NCI-H1436 treated with DMSO at 0.1 percent for 48 hours (cell line): Measurements from ENCODE around the gene ERC2.
"Not testable (repeated sequence)": the region's sequence is repeated elsewhere in the genome, so short reads cannot be mapped to it uniquely, and the experiment has no call there.

Source experiments
- DNase-seq: peaks from one replicate; lab custom pipeline; 2025; lab: John Stamatoyannopoulos, UW

The ERC2 gene

DNA sequence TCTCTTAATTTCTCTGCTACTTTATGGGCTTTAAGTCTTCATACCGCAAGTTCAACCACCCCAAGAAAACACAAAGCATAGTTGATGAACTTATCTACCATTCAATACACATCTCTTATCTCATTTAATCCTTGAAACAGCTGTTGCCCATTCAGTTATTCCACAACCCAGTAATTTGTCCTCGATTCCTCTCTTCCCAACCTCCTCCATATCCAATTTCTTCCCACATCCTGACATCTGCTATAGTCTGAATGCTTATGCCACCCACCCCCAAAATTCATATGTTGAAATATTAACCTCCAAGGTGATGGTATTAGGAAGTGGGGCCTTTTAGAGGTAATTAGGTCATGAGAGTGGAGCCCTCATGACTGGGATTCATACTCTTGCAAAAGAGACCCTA lies 345.4 kb downstream of the ERC2 start:
- DNase-seq, result no peak

DNA sequence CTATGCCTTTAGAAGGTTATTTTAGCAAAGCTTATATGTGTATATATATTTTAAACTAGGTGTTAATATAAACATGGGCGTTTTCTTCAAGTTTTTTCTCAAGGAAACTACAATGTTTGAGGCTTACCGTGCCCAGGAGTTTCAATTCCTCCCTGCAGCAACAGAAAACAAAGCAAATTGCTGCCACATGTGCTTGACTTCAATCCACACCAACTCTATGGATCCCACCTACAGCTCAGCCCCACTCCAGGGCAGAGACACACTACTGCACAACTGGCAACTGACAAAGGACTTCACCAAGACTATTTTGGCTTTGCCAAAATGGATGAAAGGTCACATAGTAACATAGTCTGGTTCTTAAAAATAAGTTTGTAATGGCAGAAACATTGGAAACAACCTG lies 346.6 kb downstream of the ERC2 start:
- no peak for DNase-seq

DNA sequence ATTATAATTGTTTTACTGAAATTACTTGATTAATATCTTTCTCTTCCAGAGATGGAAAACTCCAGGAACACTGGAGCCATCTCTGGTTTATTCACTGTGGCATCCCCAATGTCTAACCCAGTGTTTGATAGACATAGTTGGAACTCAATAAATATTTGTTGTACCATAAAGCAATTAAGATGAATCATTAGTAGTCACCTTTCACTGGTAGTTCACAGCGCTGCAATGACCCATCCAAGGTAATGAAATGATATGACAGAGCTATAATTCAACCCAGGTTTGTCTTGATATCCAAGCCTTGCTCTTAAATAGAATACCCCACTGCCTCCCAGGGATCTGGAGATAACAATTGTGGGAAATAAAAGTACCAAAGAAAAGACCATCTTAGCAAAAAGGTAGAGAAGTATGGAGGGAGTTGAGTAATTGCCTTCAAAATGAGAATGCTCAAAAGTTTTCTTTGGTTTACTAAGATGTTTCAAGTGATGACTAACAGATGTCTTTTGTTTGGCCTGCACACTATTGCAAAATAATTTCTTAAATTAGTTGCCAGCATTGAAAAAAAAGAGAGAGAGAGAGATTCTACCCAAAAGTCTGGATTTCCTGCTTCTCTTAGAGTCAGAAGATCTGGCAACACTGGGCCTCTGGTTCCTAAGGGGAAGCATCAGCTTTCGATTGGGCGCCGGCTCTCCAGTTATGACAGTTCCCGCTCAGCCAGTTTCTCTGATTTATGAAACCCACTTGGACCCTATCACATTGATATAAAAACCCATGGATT lies 348.5 kb downstream of the ERC2 start:
- no peak for DNase-seq

DNA sequence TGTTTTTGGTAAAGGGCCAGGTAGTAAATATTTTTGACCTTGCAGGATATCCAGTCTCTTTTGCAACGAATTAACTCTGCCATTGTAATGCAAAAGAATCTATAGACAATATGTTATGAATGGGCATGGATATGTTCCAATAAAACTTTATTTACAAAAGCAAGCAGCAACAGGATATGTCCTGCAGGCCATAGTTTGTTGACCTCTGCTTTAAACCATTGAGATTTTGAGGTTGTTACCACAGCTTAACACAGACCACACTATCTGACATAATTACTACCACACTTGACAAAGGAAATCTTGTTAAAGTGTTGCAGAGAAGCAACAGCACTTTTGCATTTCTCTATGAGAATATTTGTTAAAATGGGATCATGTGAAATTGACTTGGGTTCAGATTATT lies 349.3 kb downstream of the ERC2 start:
- DNase-seq, result no peak

DNA sequence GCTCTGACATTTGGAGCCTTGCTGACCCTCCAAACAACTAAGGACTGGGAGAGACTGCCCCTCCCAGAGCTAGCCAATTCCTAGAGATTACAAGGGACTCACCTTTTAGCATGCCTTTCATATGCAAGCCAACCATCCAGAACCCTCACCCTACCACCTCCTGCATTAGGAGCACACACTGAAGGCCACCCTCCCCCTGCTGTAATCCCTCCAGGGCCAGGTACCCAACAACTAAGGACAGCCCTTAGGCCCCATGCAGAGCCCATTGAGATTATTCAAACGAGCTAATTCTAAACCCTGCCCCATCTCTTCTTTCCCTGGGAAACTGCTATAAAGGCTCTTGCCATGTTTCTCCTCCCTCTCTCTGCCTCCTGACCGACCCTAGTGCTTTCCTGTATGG lies 352.6 kb downstream of the ERC2 start:
- DNase-seq, result no peak

DNA sequence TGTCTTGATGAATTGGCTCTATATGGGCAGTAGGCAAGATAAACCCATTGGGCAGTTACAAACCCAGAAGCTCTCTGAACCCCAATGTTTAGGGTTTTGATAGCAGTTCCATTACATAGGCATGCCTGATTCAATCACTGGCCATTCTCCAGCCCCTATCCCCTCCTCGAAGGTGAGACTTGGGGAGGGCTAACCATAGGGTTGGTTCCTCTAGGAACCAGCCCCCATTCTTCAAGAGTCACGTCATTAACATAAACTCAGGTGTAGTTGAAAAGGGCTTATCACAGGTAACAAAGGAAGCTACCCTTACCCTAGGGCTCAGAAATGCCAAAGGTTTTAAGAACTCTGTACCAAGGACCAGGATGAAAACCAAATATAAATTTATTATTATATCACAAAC lies 353.1 kb downstream of the ERC2 start:
- DNase-seq, result no peak

DNA sequence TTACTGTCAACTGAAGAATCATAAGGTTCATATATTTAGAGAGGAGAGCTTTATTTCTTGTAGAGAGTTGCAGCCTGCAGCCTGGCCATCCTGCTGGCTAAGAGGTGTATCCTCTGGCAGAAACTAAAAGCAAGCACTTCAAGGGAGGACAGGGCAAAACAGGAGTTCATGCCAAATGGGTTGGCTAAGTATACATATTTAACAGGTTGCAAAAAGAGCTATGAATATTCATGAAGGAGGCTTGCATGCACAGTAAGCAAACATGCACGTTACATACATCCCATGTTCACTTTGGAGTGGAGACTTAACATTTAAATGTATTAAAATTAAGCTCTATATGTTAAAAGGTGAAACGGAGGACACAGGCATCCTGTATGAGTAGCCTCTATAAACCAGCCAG lies 354.4 kb downstream of the ERC2 start:
- no peak for DNase-seq

DNA sequence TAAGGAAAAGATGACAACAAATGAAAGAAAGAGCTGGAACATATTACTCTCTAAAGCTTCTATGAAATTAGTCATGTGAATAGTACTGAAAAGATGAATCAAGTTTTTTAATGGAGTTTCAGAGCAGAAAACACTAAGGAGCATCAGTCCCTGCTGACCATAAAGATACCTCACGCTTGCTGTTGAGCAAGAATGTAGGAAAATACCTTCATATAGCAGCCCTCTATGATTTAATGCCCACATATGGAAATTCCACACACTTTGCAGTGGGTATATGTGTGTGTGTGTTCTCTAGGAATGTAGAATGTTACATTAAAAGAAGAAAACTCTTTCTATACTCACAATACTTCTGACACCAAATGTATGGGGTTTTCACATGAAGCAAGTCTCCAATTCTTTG lies 355.0 kb downstream of the ERC2 start:
- DNase-seq, result no peak

DNA sequence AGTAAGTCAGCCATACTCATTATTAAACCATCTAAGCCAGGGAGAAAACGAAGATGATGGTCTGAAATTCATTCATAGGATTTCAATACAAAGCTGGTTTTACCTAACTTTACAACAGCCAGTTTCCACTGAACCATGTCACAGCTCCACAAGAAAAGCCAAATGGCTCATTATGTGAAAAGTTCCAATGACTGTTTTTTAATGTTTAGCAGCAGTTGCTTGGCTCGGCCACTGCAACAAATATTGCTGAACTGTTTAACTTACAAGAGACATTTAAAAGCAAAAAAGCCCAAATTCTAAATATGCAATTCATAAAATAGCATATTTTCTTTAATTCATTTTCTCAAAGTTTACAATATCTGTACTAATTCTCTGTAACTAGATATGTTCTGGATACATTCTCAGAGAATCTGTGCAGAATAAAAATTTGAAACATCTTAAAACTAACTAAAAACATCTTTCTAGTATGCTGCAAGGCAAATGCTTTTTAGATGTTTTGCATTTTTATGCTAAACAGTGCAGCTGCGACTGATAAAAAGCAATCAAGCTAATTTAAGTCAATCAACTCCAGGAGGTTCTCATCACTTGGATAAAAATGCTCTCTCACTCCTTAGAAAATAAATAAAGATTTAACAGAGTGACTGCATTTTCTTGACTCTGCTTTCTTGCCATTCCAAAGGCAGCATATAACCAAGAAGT lies 356.5 kb downstream of the ERC2 start:
- DNase-seq, result no peak

DNA sequence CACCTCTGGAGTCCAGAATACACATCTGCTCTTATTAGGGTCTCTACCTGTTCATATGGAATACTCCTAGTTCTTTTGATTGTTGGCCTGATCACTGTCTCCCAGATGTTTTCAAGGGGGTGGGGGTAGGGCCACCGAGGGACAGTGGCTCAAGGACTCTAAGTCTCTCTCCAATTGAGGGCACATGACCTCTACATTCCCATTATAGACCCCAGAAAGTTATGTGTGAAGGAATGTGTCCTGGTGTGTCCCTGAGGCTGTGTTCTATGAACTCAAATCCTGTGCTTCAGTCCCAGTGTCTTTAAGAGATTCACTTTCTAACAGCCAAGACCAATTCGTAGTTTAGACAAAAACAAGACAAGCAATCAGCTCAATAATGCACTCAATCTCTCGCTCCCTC lies 357.4 kb downstream of the ERC2 start:
- no peak for DNase-seq

DNA sequence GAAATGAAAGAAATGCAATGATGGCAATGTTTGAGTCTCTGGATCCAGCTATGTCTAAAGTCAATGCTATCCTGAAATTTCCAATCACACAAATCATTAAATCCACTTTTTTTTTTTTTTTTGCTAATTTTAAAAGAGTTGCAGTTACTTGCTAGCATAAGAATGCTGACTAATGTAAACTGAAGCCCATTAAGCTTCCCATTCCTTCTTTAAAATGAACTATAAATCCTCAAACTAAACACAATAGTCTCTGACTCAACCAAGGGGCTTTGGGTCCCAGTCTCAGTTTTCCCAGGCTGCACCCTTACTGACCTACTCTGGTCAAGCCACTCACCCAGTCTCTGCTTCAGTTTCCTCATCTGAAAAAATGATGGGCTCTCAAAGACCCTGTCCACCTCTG lies 361.1 kb downstream of the ERC2 start:
- no peak for DNase-seq

DNA sequence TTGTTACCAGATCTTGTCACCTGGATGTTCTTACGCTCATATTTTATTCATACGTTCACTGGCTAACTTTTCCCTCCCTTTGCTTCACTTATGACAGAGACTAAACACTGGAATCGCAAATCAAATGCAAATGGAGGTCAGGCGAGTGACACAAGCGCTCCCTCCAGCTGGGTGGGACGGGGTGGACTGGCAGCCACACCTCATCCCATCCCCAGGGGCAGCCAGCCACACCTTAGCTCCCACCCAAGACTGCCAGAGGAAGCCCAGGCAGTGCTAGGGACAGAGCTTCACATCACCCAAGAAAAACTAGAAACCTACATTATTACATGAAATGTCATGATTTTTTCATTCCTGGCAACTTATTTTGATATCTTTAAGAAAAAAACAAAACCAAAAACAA lies 366.2 kb downstream of the ERC2 start:
- DNase-seq, result no peak

DNA sequence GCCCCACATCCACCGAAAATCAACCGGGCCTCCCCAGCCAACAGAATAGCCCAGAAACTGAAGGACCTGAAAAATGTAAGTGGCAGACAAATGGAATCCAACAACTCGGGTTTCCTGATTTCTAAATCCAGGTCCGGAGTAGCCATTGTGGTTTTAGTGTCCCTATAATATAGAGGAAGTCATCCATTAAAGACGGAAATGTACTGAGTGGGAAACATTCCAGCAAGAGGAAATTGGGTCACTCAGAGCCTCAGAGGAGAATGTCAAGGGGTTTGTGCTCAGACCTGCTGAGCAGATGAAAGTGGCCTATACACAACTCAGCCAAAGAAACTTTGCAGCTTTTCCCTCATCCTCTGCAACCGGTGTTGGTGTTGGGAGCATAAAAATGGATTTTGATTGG lies 366.7 kb downstream of the ERC2 start:
- DNase-seq, result no peak

DNA sequence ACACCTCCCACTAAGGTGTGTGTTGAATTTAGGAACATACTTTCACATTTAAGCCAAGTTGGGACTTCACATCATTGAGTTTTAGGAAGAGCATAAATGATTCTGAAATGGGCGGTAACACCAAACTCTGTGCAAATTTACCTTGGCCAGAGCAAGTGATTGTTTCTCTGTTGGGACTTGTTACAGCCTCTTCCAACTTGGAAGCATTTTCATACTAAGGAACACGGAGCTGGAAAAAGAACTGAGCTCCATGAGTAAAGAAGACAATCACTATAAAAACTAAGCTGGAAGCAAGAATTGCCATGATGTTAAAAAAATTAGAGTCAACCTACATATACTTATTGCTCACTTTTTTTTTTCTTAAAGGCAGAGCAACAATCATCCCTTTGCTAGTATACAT lies 371.3 kb downstream of the ERC2 start:
- DNase-seq, result no peak

DNA sequence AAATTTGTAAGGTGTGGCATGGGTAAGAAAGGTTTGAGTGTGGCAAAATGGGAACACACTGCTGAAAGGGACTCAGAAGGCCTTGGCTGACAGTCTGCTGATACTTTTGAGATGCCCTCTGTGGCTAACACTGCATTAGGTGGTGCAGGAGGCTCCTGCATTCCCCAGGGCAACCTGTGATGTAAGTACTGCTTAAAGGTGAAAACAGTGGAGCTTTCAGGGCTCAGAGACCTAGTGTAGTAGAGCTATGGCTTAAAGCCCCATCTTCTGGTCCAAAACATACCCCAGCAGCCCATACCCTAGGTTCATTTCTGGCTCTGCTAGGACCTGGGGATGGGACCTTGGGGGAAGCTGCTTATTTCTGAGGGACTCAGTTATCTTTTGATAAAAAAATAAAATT lies 374.1 kb downstream of the ERC2 start:
- no peak for DNase-seq

DNA sequence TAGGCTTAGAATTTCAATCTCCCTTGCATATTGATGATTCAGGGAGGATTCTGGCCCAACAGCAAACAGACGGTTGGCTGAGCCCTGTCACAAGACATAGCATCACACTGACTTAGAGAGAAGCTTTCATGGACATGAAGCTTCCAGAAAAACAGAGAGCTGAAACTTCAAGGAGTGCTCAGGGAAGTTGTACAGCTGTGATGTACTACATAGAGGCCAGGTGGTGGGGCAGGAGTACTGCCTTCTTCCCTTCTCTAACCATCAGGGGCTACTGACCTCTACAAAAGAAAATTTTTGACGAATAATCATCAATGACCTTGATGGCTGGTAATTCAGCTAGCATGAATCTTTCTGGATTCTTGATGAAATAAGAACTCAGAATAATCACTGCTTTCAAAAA lies 378.5 kb downstream of the ERC2 start:
- no peak for DNase-seq

DNA sequence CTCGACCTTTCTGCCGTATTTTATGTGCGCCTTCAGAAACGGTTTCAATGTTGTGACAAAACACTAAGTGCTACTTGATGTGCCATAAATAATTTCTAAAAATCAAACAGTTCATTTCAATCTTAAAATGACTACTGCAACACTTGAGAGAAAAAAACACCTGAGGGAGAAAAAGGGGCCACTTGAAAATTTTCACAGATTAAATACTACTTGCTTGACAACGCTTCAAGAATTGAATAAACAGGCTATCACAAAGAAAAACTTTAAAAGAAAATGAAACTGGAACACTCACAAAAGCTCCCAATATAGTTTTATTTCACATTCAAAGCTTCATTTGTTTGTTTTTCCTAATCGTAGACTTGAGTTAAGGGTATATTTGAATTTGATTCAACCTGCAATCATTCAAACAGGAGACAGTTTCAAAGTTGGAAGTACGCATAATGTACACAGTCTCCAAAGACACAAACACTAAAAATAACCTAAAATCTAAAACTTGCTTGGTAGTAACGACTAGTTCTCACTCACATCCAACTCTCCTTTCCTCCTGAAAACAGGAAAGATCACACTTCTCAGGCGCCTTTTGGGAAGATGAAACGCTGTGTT lies 380.7 kb downstream of the ERC2 start:
- DNase-seq, result no peak

DNA sequence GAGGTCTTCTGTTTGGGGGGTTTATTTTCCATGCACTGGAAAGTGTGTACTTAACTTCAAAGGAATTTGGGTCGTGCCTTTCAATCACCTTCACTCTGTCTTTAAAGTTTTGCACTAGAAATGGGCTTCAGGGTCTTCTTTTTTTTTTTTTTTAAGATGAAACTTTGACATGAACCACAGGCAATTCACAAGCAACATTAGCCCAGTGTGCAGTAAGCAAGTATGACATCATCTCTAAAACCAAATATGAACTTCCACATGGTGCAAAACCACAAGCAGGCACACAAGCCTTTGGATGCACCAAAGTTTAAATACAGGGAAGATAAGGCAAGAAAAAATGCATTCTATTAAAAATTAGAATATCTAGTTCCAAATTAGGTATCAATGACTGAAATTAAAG lies 381.9 kb downstream of the ERC2 start:
- no peak for DNase-seq

DNA sequence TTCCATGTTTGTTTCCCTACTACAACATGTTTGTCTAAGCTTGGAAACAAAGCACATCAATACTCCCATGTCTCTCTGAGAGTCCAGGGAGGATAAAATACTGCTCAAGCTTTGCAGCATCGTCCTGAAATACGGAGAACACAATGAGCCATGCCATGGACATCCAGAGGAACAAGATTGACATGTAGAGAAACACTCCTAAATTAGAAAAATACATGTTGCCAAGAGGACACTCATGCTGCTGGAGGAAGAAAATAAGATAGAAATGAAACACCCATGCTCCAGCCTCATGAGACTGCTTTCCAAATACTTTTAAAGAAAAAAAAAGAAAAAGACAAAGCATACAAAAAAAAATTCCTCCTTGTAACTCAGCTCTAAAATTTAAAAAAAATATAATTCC lies 387.0 kb downstream of the ERC2 start:
- DNase-seq, result no peak

DNA sequence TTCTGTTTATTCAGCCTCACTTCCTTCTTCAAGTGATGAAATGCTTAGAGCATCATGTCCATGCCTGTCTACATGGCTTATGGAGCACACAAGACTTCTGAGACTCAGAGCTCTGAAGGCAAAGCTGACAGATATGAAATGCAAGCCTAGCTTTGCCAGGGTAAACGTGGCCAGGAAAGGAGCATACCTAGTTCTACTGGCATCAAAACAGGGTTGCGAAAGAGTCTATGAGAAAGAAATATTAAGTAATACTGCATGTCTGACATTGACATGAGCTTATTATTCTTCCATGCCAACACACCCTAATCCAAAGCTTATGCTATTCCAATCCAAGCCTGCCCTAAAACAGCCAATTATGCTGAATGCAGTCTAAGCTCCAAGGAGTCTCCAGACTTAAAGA lies 391.5 kb downstream of the ERC2 start:
- no peak for DNase-seq

DNA sequence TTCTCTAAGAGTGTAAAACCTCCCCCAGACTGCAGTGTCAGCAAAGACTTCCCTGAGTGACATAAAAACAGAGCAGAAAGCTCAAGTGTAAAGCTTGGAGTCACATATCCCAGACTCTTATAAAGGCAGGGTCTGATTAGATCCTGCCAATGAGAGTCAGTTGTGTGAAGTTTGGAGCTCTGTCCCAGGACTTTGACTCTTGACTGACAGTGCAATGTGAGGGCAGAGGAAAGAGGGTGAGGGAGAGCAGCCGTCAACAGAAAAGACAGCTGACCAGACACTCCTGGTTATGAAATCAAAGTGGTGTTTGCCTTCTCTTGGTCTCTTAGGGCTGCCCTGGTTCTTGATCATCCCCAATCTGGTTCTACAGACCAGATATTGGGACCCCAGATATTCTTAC lies 393.2 kb downstream of the ERC2 start:
- DNase-seq, result no peak

DNA sequence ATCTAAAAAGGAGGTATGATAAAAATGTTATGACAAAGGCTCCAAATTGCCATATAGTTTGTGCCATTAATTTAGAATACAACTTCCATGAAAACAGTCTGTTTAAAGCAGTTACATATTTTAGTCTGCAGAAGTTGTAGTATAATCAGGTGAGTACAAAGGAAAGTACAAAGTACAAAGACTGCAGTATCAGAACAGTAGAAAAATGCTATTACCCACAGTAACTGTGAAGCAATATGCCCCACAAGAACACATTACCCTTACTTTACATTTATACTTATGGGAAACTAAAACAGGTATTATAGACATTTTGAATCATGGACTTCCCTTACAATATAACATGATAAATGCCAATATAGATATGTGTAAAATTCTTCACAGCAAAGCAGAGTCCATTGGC lies 398.5 kb downstream of the ERC2 start:
- DNase-seq, result no peak

DNA sequence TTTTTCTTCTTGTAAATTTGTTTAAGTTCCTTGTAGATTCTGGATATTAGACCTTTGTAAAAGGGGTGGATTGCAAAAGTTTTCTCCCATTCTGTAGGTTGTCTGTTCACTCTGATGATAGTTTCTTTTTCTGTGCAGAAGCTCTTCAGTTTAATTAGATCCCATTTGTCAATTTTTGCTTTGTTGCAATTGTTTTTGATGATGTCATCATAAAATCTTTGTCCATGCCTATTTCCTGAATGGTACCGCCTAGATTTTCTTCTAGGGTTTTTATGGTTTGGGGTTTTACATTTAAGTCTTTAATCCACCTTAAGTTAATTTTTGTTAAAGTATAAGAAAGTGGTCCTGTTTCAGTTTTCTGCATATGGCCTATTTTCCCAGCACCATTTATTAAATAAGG lies 401.9 kb downstream of the ERC2 start:
- DNase-seq, result not testable (repeated sequence)

DNA sequence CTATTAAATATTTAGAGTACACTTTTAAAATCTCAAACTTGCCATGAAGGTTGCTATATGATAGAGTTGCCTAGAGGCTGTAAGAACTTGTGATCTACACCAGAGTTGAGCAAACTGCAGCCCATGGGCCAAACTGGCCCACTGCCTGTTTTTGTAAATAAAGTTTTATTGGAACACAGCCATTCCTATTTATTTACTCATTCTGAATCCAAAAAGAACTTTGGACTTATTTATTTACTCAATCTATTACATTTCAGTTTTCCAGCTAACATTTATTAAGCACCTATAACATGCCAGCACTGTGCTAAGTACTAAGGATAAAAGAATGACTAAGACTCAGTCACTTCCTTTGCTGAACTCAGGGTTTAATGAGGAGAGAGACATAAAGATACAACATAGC lies 403.6 kb downstream of the ERC2 start:
- no peak for DNase-seq
